Measurements from ENCODE around the gene MAP3K20.

DNA sequence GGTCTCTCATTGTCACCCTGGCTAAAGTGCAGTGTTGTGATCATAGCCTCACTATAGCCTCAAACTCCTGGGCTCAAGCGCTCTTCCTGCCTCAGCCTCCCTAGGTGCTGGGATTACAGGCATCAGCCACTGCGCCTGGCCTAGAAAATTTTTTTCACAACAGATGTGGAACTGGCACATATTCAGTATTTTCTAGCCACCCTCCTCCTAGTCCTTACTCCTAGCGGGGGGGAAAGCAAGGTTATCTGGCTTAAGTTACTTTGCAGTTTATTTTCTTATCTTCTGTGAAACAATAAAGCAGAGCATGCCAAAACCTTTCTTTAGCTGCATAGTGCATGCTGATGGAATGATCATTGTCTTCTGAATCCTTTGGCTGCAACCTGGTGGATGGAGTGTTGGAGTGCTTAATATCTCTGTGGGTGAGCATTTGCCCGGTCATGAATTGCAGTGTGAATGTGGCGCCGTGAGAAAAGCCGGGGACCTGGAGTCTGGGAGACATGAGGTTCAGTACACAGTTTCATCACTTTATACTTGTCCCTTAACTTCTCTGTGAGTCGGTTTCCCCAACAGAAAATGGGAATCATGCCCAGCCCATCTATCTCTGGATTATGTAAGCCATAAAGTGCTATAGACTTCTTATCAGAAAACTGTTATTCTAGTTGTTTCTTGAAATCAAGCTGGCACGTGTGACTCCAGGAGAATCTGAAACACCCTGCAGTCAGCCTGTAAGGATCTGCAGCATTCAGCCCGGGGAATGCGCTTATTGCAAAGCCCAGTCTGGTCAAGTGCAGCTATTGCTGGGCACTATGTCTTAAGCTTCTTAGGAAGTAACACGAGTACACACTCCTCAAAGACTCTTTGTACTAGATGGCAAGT, 38.2 kb upstream of the MAP3K20 start:
- TF ChIP-seq, protein P1, sequence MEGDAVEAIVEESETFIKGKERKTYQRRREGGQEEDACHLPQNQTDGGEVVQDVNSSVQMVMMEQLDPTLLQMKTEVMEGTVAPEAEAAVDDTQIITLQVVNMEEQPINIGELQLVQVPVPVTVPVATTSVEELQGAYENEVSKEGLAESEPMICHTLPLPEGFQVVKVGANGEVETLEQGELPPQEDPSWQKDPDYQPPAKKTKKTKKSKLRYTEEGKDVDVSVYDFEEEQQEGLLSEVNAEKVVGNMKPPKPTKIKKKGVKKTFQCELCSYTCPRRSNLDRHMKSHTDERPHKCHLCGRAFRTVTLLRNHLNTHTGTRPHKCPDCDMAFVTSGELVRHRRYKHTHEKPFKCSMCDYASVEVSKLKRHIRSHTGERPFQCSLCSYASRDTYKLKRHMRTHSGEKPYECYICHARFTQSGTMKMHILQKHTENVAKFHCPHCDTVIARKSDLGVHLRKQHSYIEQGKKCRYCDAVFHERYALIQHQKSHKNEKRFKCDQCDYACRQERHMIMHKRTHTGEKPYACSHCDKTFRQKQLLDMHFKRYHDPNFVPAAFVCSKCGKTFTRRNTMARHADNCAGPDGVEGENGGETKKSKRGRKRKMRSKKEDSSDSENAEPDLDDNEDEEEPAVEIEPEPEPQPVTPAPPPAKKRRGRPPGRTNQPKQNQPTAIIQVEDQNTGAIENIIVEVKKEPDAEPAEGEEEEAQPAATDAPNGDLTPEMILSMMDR (conservative IDR thresholded peaks at IDR 0.05; ENCODE audit: low read depth, low read length) = no peak
- no peak for TF ChIP-seq EZH2 (IDR thresholded peaks at IDR 0.05; ENCODE audit: borderline replicate concordance, low read depth, low read length, poor library complexity, severe bottlenecking)

Measured in A673 (cell line).